ENCODE data around the gene LRRC4C. TPM values are rescaled to one million over a fixed set of nuclear protein-coding genes. Genes with fewer than 3 reads are reported as not detected.

The LRRC4C gene
- total and polyA plus RNA-seq, 2 experiments from 2014 or later, result 0.35 to 1.1 TPM

DNA sequence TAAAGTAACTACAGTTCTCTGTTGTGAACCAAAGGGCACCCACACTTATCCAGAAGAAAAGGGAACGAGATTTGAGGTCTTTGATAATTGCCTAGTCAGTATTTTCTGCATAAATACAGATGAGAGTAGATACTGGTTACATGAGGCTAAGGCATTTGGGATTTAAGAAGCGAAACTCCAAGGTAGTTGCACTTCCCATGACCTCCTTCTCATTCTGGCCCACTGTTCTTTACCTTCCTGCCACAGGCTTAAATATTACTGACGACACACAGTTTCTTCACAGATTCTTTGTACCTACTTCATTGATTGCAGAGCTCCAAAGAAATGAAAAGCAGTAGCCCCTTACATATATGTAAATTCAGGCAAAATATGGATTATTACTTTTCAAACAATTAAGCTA lies 915.3 kb downstream of the LRRC4C start:
- H3K4me3 ChIP-seq, result no peak overlapping the region
- no peak for DNase-seq (ENCODE audit: low spot score)
- no peak overlapping the region for H3K27ac Mint-ChIP-seq

More for the DNA sequence above, 915.3 kb downstream of the LRRC4C start:
- H3K36me3 ChIP-seq (ENCODE audit: insufficient read depth), result no peaks in the 10 kb centered on the region
- no peaks in the 10 kb centered on the region for H3F3A ChIP-seq (replicated peaks; ENCODE audit: low read depth)
- H3K27ac ChIP-seq (ENCODE audit: low read depth), result no peak overlapping the region
- H4K20me1 ChIP-seq (replicated peaks; ENCODE audit: insufficient read depth), result no peaks in the 10 kb centered on the region
- no peaks in the 10 kb centered on the region for H3K4me1 ChIP-seq (ENCODE audit: insufficient read depth)
- H3K27me3 Mint-ChIP-seq (ENCODE audit: insufficient read depth, low read depth, poor library complexity), result no peaks in the 10 kb centered on the region
- ATAC-seq, result no peak
- no peak overlapping the region for H3K4me2 ChIP-seq
- no peak overlapping the region for H2AFZ ChIP-seq
- no peaks in the 10 kb centered on the region for H3K79me2 ChIP-seq (replicated peaks; ENCODE audit: insufficient read depth)
- H3K36me3 Mint-ChIP-seq (ENCODE audit: low read depth), result no peaks in the 10 kb centered on the region
- H3K4me3 Mint-ChIP-seq, result no peak overlapping the region
- H3K9me2 ChIP-seq (ENCODE audit: insufficient read depth), result no peaks in the 10 kb centered on the region
- no peak for TF ChIP-seq EZH2 (IDR thresholded peaks at IDR 0.05; ENCODE audit: low read depth, unreplicated experiment)
- TF ChIP-seq, protein P1, sequence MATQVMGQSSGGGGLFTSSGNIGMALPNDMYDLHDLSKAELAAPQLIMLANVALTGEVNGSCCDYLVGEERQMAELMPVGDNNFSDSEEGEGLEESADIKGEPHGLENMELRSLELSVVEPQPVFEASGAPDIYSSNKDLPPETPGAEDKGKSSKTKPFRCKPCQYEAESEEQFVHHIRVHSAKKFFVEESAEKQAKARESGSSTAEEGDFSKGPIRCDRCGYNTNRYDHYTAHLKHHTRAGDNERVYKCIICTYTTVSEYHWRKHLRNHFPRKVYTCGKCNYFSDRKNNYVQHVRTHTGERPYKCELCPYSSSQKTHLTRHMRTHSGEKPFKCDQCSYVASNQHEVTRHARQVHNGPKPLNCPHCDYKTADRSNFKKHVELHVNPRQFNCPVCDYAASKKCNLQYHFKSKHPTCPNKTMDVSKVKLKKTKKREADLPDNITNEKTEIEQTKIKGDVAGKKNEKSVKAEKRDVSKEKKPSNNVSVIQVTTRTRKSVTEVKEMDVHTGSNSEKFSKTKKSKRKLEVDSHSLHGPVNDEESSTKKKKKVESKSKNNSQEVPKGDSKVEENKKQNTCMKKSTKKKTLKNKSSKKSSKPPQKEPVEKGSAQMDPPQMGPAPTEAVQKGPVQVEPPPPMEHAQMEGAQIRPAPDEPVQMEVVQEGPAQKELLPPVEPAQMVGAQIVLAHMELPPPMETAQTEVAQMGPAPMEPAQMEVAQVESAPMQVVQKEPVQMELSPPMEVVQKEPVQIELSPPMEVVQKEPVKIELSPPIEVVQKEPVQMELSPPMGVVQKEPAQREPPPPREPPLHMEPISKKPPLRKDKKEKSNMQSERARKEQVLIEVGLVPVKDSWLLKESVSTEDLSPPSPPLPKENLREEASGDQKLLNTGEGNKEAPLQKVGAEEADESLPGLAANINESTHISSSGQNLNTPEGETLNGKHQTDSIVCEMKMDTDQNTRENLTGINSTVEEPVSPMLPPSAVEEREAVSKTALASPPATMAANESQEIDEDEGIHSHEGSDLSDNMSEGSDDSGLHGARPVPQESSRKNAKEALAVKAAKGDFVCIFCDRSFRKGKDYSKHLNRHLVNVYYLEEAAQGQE (IDR thresholded peaks at IDR 0.05; ENCODE audit: unreplicated experiment), result no peak
- no peak for TF ChIP-seq STAT1 (IDR thresholded peaks at IDR 0.05; ENCODE audit: unreplicated experiment)
- TF ChIP-seq, protein P2, sequence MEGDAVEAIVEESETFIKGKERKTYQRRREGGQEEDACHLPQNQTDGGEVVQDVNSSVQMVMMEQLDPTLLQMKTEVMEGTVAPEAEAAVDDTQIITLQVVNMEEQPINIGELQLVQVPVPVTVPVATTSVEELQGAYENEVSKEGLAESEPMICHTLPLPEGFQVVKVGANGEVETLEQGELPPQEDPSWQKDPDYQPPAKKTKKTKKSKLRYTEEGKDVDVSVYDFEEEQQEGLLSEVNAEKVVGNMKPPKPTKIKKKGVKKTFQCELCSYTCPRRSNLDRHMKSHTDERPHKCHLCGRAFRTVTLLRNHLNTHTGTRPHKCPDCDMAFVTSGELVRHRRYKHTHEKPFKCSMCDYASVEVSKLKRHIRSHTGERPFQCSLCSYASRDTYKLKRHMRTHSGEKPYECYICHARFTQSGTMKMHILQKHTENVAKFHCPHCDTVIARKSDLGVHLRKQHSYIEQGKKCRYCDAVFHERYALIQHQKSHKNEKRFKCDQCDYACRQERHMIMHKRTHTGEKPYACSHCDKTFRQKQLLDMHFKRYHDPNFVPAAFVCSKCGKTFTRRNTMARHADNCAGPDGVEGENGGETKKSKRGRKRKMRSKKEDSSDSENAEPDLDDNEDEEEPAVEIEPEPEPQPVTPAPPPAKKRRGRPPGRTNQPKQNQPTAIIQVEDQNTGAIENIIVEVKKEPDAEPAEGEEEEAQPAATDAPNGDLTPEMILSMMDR (conservative IDR thresholded peaks at IDR 0.05; ENCODE audit: low read depth in 2 of 2), result no peak
- no peak for TF ChIP-seq EZH2phosphoT487 (IDR thresholded peaks at IDR 0.05; ENCODE audit: unreplicated experiment)
- TF ChIP-seq, protein P3, sequence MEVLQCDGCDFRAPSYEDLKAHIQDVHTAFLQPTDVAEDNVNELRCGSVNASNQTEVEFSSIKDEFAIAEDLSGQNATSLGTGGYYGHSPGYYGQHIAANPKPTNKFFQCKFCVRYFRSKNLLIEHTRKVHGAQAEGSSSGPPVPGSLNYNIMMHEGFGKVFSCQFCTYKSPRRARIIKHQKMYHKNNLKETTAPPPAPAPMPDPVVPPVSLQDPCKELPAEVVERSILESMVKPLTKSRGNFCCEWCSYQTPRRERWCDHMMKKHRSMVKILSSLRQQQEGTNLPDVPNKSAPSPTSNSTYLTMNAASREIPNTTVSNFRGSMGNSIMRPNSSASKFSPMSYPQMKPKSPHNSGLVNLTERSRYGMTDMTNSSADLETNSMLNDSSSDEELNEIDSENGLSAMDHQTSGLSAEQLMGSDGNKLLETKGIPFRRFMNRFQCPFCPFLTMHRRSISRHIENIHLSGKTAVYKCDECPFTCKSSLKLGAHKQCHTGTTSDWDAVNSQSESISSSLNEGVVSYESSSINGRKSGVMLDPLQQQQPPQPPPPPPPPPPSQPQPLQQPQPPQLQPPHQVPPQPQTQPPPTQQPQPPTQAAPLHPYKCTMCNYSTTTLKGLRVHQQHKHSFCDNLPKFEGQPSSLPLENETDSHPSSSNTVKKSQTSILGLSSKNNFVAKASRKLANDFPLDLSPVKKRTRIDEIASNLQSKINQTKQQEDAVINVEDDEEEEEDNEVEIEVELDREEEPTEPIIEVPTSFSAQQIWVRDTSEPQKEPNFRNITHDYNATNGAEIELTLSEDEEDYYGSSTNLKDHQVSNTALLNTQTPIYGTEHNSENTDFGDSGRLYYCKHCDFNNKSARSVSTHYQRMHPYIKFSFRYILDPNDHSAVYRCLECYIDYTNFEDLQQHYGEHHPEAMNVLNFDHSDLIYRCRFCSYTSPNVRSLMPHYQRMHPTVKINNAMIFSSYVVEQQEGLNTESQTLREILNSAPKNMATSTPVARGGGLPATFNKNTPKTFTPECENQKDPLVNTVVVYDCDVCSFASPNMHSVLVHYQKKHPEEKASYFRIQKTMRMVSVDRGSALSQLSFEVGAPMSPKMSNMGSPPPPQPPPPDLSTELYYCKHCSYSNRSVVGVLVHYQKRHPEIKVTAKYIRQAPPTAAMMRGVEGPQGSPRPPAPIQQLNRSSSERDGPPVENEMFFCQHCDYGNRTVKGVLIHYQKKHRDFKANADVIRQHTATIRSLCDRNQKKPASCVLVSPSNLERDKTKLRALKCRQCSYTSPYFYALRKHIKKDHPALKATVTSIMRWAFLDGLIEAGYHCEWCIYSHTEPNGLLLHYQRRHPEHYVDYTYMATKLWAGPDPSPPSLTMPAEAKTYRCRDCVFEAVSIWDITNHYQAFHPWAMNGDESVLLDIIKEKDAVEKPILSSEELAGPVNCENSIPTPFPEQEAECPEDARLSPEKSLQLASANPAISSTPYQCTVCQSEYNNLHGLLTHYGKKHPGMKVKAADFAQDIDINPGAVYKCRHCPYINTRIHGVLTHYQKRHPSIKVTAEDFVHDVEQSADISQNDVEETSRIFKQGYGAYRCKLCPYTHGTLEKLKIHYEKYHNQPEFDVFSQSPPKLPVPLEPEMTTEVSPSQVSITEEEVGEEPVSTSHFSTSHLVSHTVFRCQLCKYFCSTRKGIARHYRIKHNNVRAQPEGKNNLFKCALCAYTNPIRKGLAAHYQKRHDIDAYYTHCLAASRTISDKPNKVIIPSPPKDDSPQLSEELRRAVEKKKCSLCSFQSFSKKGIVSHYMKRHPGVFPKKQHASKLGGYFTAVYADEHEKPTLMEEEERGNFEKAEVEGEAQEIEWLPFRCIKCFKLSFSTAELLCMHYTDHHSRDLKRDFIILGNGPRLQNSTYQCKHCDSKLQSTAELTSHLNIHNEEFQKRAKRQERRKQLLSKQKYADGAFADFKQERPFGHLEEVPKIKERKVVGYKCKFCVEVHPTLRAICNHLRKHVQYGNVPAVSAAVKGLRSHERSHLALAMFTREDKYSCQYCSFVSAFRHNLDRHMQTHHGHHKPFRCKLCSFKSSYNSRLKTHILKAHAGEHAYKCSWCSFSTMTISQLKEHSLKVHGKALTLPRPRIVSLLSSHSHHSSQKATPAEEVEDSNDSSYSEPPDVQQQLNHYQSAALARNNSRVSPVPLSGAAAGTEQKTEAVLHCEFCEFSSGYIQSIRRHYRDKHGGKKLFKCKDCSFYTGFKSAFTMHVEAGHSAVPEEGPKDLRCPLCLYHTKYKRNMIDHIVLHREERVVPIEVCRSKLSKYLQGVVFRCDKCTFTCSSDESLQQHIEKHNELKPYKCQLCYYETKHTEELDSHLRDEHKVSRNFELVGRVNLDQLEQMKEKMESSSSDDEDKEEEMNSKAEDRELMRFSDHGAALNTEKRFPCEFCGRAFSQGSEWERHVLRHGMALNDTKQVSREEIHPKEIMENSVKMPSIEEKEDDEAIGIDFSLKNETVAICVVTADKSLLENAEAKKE (CRISPR knock-in tag; IDR thresholded peaks at IDR 0.05), result no peak
- no peak for TF ChIP-seq ZNF331 (CRISPR knock-in tag; IDR thresholded peaks at IDR 0.05; ENCODE audit: low read depth)
- TF ChIP-seq NANOG (IDR thresholded peaks at IDR 0.05; ENCODE audit: borderline replicate concordance), result no peak
- TF ChIP-seq CREB1 (CRISPR knock-in tag; IDR thresholded peaks at IDR 0.05; ENCODE audit: low read depth), result no peak
- TF ChIP-seq ZNF114 (CRISPR knock-in tag; IDR thresholded peaks at IDR 0.05), result no peak
- TF ChIP-seq, protein P4, sequence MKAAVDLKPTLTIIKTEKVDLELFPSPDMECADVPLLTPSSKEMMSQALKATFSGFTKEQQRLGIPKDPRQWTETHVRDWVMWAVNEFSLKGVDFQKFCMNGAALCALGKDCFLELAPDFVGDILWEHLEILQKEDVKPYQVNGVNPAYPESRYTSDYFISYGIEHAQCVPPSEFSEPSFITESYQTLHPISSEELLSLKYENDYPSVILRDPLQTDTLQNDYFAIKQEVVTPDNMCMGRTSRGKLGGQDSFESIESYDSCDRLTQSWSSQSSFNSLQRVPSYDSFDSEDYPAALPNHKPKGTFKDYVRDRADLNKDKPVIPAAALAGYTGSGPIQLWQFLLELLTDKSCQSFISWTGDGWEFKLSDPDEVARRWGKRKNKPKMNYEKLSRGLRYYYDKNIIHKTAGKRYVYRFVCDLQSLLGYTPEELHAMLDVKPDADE (IDR thresholded peaks at IDR 0.05), result no peak
- no peak for TF ChIP-seq JUNB (IDR thresholded peaks at IDR 0.05; ENCODE audit: unreplicated experiment)
- no peaks in the 10 kb centered on the region for H3K27me3 ChIP-seq (ENCODE audit: insufficient read depth)
- no peaks in the 10 kb centered on the region for H3K4me1 Mint-ChIP-seq
- H3K9me3 Mint-ChIP-seq, result no peaks in the 10 kb centered on the region

Data from GM23338 (cell line).